Lung (tissue), 12 donors: ENCODE results near the gene RSPRY1. TPM values are rescaled to one million over a fixed set of nuclear protein-coding genes. Genes with fewer than 3 reads are reported as not detected.

ENCODE experiments used
- ATAC-seq: fragments of 200-7000 bp; cut with Tn5 transposase; one replicate; pipeline ENCODE4 v1.9.1; 2020; ENCODE audit warnings: moderate number of reproducible peaks; ENCODE audit not compliant: insufficient read depth, low FRiP score
- DNase-seq, 3 donors: peaks; one replicate each; pipeline ENCODE4 v3.0.0-alpha.2; 2013 to 2017
- H3K27ac ChIP-seq, 2 donors: one replicate each; pipeline ENCODE4 v1.5.1; 2013; ENCODE audit warnings: mild to moderate bottlenecking in 2 of 2, moderate library complexity in 2 of 2, control low read depth in 1 of 2, inconsistent platforms in 1 of 2, low read depth in 1 of 2, low read length in 1 of 2
- H3K27me3 ChIP-seq, 3 donors: one replicate each; pipeline ENCODE4 v1.5.1; 2013; ENCODE audit warnings: low read length in 2 of 3; ENCODE audit not compliant: control insufficient read depth in 3 of 3, insufficient read depth in 3 of 3
- H3K36me3 ChIP-seq, 4 donors: one replicate each; pipeline ENCODE4 v1.5.1; 2013; ENCODE audit warnings: low read length in 4 of 4, mild to moderate bottlenecking in 1 of 4, moderate library complexity in 1 of 4; ENCODE audit not compliant: control insufficient read depth in 4 of 4, insufficient read depth in 4 of 4
- H3K4me1 ChIP-seq, 5 donors: one replicate each; pipeline ENCODE4 v1.5.1; 2013; ENCODE audit warnings: low read length in 5 of 5, mild to moderate bottlenecking in 2 of 5, moderate library complexity in 1 of 5; ENCODE audit not compliant: control insufficient read depth in 5 of 5, insufficient read depth in 5 of 5
- H3K4me3 ChIP-seq: one replicate; pipeline ENCODE4 v1.5.1; 2013; ENCODE audit warnings: mild to moderate bottlenecking, control low read depth, moderate library complexity
- H3K9ac ChIP-seq, 2 donors: one replicate each; pipeline ENCODE4 v1.5.1; 2013; ENCODE audit warnings: low read length in 2 of 2, control low read depth in 1 of 2; ENCODE audit not compliant: insufficient read depth in 1 of 2
- H3K9me3 ChIP-seq, 4 donors: one replicate each; pipeline ENCODE4 v1.5.1; 2013; ENCODE audit warnings: low read length in 3 of 4, mild to moderate bottlenecking in 1 of 4, moderate library complexity in 1 of 4; ENCODE audit not compliant: control insufficient read depth in 4 of 4, insufficient read depth in 3 of 4
- CTCF ChIP-seq: IDR thresholded peaks from 2 replicates; pipeline ENCODE4 v1.5.1; 2012; ENCODE audit warnings: mild to moderate bottlenecking; ENCODE audit errors: control extremely low read depth, extremely low read depth
- WGBS, 2 donors: extraction: QIAGEN DNeasy Blood & Tissue Kit; methylation state at CpG; one replicate each; pipeline ENCODE4 v1.1.7; 2013; 5-methylcytosine and 5-hydroxymethylcytosine counted together
- polyA plus RNA-seq, 2 donors: library from polyadenylated mRNA; stranded (reverse); fragments of 200-250 nt; gene quantifications; one replicate each; pipeline ENCODE4 v1.2.1, GENCODE V29; 2013
- total RNA-seq, 2 donors: library from RNA; depleted of rRNA in 1 of 2; stranded (reverse); fragments of >200 nt in 1 of 2; gene quantifications; one replicate each; pipeline ENCODE4 v1.2.1, GENCODE V29; 2014 to 2021
- donor health status: control.
- donor health status: control.
- donor health status: Bipolar disorder and iron deficiency.
- donor health status: healthy.
- donor health status: DM: yes; HTN: yes; CAD: no.

The RSPRY1 gene
- total and polyA plus RNA-seq, 4 donors = 10.5 to 71.7 (median 25.2) TPM

DNA sequence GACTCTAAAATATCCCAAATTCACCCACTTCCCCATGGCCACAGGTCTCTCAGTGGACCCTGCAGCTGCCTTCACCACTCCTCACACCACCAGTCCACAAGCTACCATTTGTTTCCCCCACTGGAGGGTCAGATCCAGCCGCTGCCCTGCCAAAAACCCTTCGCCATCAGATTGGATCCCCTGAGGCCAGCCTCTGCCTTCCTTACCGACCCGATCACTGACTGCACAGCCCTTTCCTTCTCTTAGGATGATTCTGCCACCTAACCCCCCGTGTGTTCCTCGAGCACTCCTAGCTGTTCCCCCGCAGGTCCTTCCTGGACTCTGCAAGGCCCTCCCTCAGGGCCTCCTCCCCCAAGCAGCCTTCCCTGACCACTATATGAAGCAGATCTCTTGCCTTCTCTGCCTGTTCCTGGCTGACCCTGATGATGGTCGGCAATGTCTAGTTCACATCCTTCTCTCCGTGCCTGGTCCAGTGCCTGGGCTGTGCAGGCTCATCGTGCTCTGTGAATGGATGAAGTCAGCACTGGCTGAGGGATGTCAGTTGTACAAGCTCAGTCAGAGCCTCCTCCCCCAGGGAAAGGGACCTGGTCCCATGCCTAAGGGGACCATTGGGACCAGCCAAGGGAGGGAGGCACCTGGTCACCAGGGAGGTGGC, 47.7 kb upstream of the RSPRY1 start:
- ATAC-seq = no peak
- peak overlapping the region in 1 of 2 donors; percentile 37 for H3K27ac ChIP-seq
- H3K9ac ChIP-seq = no peak overlapping the region
- no peak for DNase-seq
- H3K9me3 ChIP-seq = no peaks in the 10 kb centered on the region
- H3K4me3 ChIP-seq = no peak overlapping the region
- WGBS, 2 donors = 83 to 92% methylated on average over 10 of the region's 10 CpGs
- H3K27me3 ChIP-seq = no peaks in the 10 kb centered on the region
- peaks cover 0 to 19% (median 0%) of the 10 kb centered on the region in 5 donors for H3K4me1 ChIP-seq
- no peak for TF ChIP-seq CTCF
- peaks cover 0 to 20% (median 0%) of the 10 kb centered on the region in 4 donors for H3K36me3 ChIP-seq

DNA sequence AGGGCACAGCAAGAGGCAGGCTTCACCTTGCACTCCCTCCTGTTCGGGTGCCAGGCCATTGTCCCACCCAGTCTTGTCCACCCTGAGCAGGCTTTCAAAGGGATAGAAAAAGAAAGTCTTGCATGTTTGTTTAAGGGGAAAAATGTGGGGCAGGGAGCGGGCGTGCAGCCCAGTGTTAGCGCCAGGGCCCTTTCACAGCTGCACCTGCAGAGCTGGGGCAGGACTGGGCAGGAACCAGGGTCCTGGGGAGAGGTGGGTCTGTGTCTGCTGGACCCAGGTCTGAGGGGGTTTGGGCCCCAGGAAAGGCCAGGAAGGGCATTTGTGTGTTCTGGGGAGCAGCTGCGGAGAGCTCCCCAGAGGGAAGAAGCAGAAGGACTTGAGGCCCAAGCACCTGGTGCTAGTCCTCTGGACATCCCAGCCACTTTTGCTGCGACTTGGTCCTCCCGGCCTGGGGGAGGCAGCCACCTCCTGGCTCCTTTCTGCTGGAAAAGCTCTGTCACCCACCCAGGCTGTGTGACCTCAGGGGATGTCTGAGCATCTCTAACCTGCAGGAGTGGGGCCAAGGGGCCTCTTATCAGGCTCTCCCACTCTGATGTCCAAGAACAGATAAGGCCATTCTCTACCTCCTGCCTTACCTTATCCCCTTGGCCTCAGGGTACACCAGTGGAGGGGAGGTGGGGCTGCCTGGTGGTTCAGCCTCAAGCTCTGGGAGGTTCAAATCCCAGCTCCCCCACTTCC, 45.0 kb upstream of the RSPRY1 start:
- H3K9me3 ChIP-seq = no peaks in the 10 kb centered on the region
- ATAC-seq = no peak
- H3K27me3 ChIP-seq = no peaks in the 10 kb centered on the region
- peak in 1 of 3 donors; percentile 7 for DNase-seq
- H3K4me1 ChIP-seq = peaks cover 0 to 36% (median 4%) of the 10 kb centered on the region in 5 donors
- peaks cover 0 to 20% (median 0%) of the 10 kb centered on the region in 4 donors for H3K36me3 ChIP-seq
- 79 to 83% methylated on average over 7 of the region's 7 CpGs for WGBS, 2 donors
- H3K4me3 ChIP-seq = no peak overlapping the region
- peak overlapping the region in 1 of 2 donors; percentile 49 for H3K27ac ChIP-seq
- H3K9ac ChIP-seq = no peak overlapping the region
- TF ChIP-seq CTCF = no peak

DNA sequence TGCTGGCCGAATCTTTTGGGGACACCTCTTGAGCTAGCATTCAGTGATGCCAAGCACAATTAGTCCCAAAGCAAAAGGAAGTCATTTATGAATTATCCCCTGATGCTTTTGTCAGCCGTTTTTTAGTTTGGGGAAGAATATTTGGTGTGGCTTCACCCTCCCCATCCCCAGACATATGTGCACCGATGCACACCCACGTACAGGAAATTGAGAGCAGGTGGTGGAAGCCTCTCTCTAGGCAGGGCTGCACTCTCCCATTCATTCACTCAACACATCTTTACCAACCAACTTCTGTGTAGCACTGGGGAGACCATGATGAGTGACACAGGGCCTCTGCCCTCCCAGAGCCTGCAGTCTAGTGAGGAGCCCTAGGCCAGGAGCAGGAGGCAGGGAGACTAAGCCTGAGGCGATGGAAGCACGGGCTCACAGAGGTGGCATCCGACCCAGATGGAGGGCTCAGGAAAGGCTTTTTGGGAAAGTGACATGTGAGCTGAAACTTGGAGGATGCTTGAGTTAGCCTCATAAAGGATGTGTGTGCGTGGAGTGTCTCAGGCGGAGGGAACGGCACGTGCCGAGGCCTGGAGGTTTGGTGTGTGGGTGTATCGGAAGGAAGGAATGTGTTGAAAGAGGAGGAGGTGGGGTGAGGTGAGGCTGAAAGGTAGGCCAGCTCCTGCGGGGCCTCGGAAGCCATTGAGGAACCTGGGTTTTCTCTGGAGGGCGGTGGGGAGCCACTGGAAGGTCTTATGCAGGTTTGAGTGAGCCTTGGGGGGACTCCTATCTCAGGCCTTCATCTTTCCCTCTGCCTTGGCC, 44.1 kb upstream of the RSPRY1 start:
- no peak for TF ChIP-seq CTCF
- no peaks in the 10 kb centered on the region for H3K9me3 ChIP-seq
- no peak overlapping the region for H3K4me3 ChIP-seq
- 38 to 63% methylated on average over 16 of the region's 16 CpGs for WGBS, 2 donors
- H3K27ac ChIP-seq = peak overlapping the region in 1 of 2 donors; percentile 13
- ATAC-seq (no peak), DNase-seq (peak in 1 of 3 donors; percentile 7)
- H3K4me1 ChIP-seq = peaks cover 0 to 44% (median 4%) of the 10 kb centered on the region in 5 donors
- H3K27me3 ChIP-seq = no peaks in the 10 kb centered on the region
- peaks cover 0 to 19% (median 0%) of the 10 kb centered on the region in 4 donors for H3K36me3 ChIP-seq
- H3K9ac ChIP-seq = no peak overlapping the region
